PFSK-1 (cell line): ENCODE measurements around the gene STARD3NL.

Experiments used
- FOXP2 ChIP-seq: optimal IDR thresholded peaks from 2 replicates; pipeline ENCODE3; 2011; ENCODE audit warnings: borderline replicate concordance, control low read depth, inconsistent platforms; ENCODE audit not compliant: insufficient read depth; ENCODE audit errors: extremely low read length, extremely low read depth
- POLR2AphosphoS5 ChIP-seq: IDR thresholded peaks from 2 replicates; pipeline ENCODE4 v1.6.1; 2012; ENCODE audit warnings: low read depth, mild to moderate bottlenecking, control low read depth, low read length, moderate library complexity
- SIN3A ChIP-seq: IDR thresholded peaks from 2 replicates; pipeline ENCODE4 v1.6.1; 2012; ENCODE audit warnings: mild to moderate bottlenecking, low read length, moderate library complexity, borderline replicate concordance; ENCODE audit not compliant: insufficient read depth
- TAF1 ChIP-seq: IDR thresholded peaks from 2 replicates; pipeline ENCODE4 v1.6.1; 2012; ENCODE audit warnings: low read length, control low read depth, borderline replicate concordance; ENCODE audit not compliant: insufficient read depth
- TF ChIP-seq, protein P1 (sequence below), 2 experiments: IDR thresholded peaks; 2 replicates each; pipeline versions ENCODE4 v1.6.1 to v1.8.0; 2011 to 2012; ENCODE audit warnings: low read depth in 2 of 2, low read length in 2 of 2, control low read depth in 1 of 2, inconsistent platforms in 1 of 2, mild to moderate bottlenecking in 1 of 2, moderate library complexity in 1 of 2; ENCODE audit not compliant: insufficient read depth in 1 of 2

STARD3NL gene

DNA sequence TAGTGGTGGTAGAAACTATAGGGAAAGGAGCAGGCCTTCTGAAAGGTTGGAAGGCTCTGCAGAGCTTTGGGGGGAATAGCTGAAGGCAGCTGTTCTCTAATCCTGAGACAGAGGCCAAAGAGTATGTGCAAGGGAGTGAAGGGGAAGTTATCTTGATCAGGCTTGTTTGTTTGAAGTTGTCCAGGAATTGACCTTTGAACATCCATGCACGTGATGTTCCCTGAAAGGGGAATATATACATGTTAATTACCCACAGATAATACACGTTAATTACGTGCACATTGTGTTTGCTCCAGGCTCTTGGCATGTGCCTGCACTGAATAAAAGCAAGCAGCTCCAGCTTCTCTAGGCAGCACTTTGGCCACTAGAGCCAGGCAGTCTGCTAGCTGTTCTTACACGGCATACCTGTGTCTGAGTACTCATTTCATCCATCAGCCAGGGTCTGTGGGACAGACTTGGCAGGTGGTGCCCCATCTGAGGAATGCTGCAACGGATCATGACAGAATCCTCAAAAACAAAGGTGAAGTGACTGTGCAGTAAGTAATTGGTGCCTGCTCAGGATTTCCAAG lies 18.0 kb upstream of the STARD3NL start:
- TF ChIP-seq SIN3A (no peak), POLR2AphosphoS5 (no peak), FOXP2 (no peak), TAF1 (no peak)
- TF ChIP-seq, protein P1, sequence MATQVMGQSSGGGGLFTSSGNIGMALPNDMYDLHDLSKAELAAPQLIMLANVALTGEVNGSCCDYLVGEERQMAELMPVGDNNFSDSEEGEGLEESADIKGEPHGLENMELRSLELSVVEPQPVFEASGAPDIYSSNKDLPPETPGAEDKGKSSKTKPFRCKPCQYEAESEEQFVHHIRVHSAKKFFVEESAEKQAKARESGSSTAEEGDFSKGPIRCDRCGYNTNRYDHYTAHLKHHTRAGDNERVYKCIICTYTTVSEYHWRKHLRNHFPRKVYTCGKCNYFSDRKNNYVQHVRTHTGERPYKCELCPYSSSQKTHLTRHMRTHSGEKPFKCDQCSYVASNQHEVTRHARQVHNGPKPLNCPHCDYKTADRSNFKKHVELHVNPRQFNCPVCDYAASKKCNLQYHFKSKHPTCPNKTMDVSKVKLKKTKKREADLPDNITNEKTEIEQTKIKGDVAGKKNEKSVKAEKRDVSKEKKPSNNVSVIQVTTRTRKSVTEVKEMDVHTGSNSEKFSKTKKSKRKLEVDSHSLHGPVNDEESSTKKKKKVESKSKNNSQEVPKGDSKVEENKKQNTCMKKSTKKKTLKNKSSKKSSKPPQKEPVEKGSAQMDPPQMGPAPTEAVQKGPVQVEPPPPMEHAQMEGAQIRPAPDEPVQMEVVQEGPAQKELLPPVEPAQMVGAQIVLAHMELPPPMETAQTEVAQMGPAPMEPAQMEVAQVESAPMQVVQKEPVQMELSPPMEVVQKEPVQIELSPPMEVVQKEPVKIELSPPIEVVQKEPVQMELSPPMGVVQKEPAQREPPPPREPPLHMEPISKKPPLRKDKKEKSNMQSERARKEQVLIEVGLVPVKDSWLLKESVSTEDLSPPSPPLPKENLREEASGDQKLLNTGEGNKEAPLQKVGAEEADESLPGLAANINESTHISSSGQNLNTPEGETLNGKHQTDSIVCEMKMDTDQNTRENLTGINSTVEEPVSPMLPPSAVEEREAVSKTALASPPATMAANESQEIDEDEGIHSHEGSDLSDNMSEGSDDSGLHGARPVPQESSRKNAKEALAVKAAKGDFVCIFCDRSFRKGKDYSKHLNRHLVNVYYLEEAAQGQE (IDR thresholded peaks at IDR 0.05; ENCODE audit: insufficient read depth in 1 of 2, low read depth in 2 of 2, low read length in 2 of 2) = no peak

DNA sequence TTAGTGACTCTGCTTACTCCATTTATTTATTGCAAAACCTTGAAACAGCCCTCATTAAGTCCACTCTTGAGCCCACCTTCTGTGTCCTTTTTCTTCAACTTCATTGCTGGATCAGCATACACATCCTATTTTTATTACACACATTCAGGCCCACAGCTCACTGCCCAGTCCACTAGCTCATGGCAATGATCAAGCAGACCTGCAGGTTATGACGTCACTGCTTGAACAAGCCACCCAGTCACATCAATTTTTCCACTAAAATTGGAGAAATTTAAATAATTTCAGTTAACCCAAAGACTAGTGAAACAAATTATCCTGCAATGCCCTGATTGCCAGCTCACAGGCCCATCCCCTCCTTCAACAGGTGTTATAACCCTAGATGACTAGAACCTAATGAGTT lies 16.0 kb upstream of the STARD3NL start:
- no peak for TF ChIP-seq SIN3A
- TF ChIP-seq FOXP2 = no peak
- TF ChIP-seq TAF1 = no peak
- TF ChIP-seq, protein P1 (IDR thresholded peaks at IDR 0.05; ENCODE audit: insufficient read depth in 1 of 2, low read depth in 2 of 2, low read length in 2 of 2) = no peak

DNA sequence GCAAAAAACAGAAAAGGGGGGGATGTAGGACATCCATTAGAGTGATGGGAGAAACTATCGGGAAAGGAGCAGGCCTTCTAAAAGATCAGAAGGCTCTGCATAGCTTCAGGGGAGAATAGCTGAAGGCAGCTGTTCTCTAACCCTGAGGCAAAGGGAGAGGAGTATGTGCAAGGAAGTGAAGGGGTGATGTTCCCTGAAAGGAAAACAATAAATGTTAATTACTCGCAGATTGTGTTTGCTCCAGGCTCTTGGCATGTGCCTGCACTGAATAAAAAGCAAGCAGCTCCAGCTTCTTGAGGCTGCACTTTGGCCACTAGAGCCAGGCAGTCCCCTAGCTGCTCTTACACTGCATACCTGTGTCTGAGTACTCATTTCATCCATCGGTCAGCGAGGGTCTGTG lies 14.4 kb upstream of the STARD3NL start:
- no peak for TF ChIP-seq TAF1
- TF ChIP-seq FOXP2 = no peak
- TF ChIP-seq, protein P1 (IDR thresholded peaks at IDR 0.05; ENCODE audit: insufficient read depth in 1 of 2, low read depth in 2 of 2, low read length in 2 of 2) = no peak
- TF ChIP-seq SIN3A = no peak
- TF ChIP-seq POLR2AphosphoS5 = no peak

DNA sequence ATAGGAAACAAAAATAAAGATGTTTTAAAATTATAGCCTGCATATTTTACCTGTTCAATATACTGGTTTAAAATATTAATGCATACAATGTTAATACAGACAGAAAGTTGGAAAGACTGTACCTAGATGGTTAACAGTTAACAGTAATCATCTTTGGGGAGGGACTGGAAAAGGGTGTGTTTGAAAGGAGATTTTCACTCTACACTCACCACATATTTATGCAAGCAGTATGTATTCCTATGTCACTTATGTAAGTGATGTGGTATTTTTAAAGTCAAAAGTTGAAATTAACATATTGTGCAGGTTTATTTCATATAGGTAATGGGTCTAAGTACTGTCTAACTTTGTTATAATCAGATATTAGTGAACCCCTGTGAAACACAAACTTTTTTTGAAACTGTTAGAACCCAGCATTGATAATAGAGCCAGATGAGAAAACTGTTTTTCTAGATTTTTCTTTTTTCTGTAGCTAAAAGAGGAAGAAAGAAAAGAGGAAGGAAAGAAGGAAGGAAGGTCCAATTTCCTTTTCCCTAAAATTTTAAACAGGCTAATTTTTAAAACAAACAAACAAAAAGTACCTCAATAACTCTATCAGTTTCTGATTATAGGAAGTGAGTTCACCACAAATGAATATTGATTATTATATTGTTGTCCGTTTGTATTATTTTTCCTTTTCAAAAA lies 9.0 kb upstream of the STARD3NL start:
- TF ChIP-seq FOXP2 (no peak), SIN3A (no peak), TAF1 (no peak), POLR2AphosphoS5 (no peak)
- TF ChIP-seq, protein P1 (IDR thresholded peaks at IDR 0.05; ENCODE audit: insufficient read depth in 1 of 2, low read depth in 2 of 2, low read length in 2 of 2) = no peak
